ENCODE data around the gene CFB.
A peak's percentile ranks its signal among the peaks of the same experiment; 100 is the strongest.

CFB gene

DNA sequence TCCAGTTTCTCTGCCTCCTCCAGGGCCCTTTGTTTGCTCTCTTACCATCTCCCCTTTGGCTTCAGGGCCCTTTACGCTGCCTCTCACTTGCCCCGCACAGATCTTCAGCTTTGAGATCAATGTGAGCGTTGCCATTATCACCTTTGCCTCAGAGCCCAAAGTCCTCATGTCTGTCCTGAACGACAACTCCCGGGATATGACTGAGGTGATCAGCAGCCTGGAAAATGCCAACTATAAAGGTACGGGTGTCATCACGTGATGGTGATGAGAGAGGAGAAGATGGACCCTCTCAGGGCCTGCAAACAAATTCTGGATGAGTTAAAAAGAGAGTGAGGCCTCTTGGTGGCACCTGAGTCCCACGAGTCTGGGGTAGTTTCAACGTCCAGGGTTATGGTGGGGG, 10.1 kb upstream of the CFB start:
- no peak for ATAC-seq
- TF ChIP-seq TOX (CRISPR knock-in tag; IDR thresholded peaks at IDR 0.05; ENCODE audit: borderline replicate concordance) = no peak
- no peak for TF ChIP-seq ZFP3 (CRISPR knock-in tag; IDR thresholded peaks at IDR 0.05)
- TF ChIP-seq ISL1 (CRISPR knock-in tag; IDR thresholded peaks at IDR 0.05) = no peak
- no peak for TF ChIP-seq BACH2 (CRISPR knock-in tag; IDR thresholded peaks at IDR 0.05; ENCODE audit: borderline replicate concordance)
- TF ChIP-seq ARNTL (CRISPR knock-in tag; IDR thresholded peaks at IDR 0.05; ENCODE audit: borderline replicate concordance, low read depth) = no peak

GRCh38 chr6:31940256-31940664, 5.6 kb upstream of the CFB start:
- ATAC-seq = peak; percentile 26; the same call in 2 of the 3 replicates
- TF ChIP-seq CREB5 (CRISPR knock-in tag; IDR thresholded peaks at IDR 0.05; ENCODE audit: low read depth) (no peak), ARNTL (CRISPR knock-in tag; IDR thresholded peaks at IDR 0.05; ENCODE audit: borderline replicate concordance, low read depth) (no peak), ISL1 (CRISPR knock-in tag; IDR thresholded peaks at IDR 0.05) (no peak), GLIS3 (CRISPR knock-in tag; IDR thresholded peaks at IDR 0.05) (no peak), ZFP3 (CRISPR knock-in tag; IDR thresholded peaks at IDR 0.05) (no peak), ESRRG (CRISPR knock-in tag; IDR thresholded peaks at IDR 0.05) (no peak), ZFP30 (CRISPR knock-in tag; IDR thresholded peaks at IDR 0.05) (no peak), BACH2 (CRISPR knock-in tag; IDR thresholded peaks at IDR 0.05; ENCODE audit: borderline replicate concordance) (no peak), CSDC2 (CRISPR knock-in tag; IDR thresholded peaks at IDR 0.05) (no peak), PATZ1 (CRISPR knock-in tag; IDR thresholded peaks at IDR 0.05; ENCODE audit: borderline replicate concordance) (no peak), OSR1 (CRISPR knock-in tag; IDR thresholded peaks at IDR 0.05) (no peak), TCF4 (CRISPR knock-in tag; IDR thresholded peaks at IDR 0.05; ENCODE audit: borderline replicate concordance) (no peak)
- TF ChIP-seq, protein P1, sequence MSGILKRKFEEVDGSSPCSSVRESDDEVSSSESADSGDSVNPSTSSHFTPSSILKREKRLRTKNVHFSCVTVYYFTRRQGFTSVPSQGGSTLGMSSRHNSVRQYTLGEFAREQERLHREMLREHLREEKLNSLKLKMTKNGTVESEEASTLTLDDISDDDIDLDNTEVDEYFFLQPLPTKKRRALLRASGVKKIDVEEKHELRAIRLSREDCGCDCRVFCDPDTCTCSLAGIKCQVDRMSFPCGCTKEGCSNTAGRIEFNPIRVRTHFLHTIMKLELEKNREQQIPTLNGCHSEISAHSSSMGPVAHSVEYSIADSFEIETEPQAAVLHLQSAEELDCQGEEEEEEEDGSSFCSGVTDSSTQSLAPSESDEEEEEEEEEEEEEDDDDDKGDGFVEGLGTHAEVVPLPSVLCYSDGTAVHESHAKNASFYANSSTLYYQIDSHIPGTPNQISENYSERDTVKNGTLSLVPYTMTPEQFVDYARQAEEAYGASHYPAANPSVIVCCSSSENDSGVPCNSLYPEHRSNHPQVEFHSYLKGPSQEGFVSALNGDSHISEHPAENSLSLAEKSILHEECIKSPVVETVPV (CRISPR knock-in tag; IDR thresholded peaks at IDR 0.05) = no peak

GRCh38 chr6:31943742-31944141, 2.2 kb upstream of the CFB start:
- no peak for ATAC-seq
- TF ChIP-seq GLIS3 (CRISPR knock-in tag; IDR thresholded peaks at IDR 0.05) (no peak), ZNF8 (CRISPR knock-in tag; IDR thresholded peaks at IDR 0.05) (no peak), POU6F1 (CRISPR knock-in tag; IDR thresholded peaks at IDR 0.05; ENCODE audit: borderline replicate concordance, low read depth) (no peak), ARNTL (CRISPR knock-in tag; IDR thresholded peaks at IDR 0.05; ENCODE audit: borderline replicate concordance, low read depth) (no peak), ZNF565 (CRISPR knock-in tag; conservative IDR thresholded peaks at IDR 0.05; ENCODE audit: low read depth) (no peak), TOX (CRISPR knock-in tag; IDR thresholded peaks at IDR 0.05; ENCODE audit: borderline replicate concordance) (no peak), ZC3H10 (CRISPR knock-in tag; IDR thresholded peaks at IDR 0.05) (no peak), OSR1 (CRISPR knock-in tag; IDR thresholded peaks at IDR 0.05) (no peak), ZFP3 (CRISPR knock-in tag; IDR thresholded peaks at IDR 0.05) (no peak), RARB (CRISPR knock-in tag; IDR thresholded peaks at IDR 0.05) (no peak), PPARA (CRISPR knock-in tag; IDR thresholded peaks at IDR 0.05; ENCODE audit: borderline replicate concordance) (no peak), ZFP30 (CRISPR knock-in tag; IDR thresholded peaks at IDR 0.05) (no peak), CREB5 (CRISPR knock-in tag; IDR thresholded peaks at IDR 0.05; ENCODE audit: low read depth) (no peak), TSHZ2 (CRISPR knock-in tag; IDR thresholded peaks at IDR 0.05) (no peak), BACH2 (CRISPR knock-in tag; IDR thresholded peaks at IDR 0.05; ENCODE audit: borderline replicate concordance) (no peak), PATZ1 (CRISPR knock-in tag; IDR thresholded peaks at IDR 0.05; ENCODE audit: borderline replicate concordance) (no peak)
- TF ChIP-seq, protein P1 (CRISPR knock-in tag; IDR thresholded peaks at IDR 0.05) = no peak
